Memory B cell (primary cell): Measurements from ENCODE around the gene EPAS1.

ENCODE experiments used
- ATAC-seq: fragments of 150-1000 bp; cut with Tn5 transposase; 2 replicates; pipeline ENCODE4 v1.10.0; 2021; ENCODE audit warnings: low read depth, mild to moderate bottlenecking, moderate library complexity
- DNase-seq, 2 donors: peaks; one replicate each; pipeline ENCODE4 v3.0.0; 2022; ENCODE audit warnings: low spot score in 2 of 2
- H3K27ac Mint-ChIP-seq: one replicate; pipeline ENCODE4 v1.8.0; 2022; ENCODE audit warnings: mild to moderate bottlenecking, moderate library complexity, mixed read lengths
- H3K27me3 Mint-ChIP-seq: one replicate; pipeline ENCODE4 v1.8.0; 2022; ENCODE audit warnings: mixed read lengths
- H3K36me3 Mint-ChIP-seq: one replicate; pipeline ENCODE4 v1.8.0; 2022; ENCODE audit warnings: mild to moderate bottlenecking, mixed read lengths
- H3K4me1 Mint-ChIP-seq: one replicate; pipeline ENCODE4 v1.8.0; 2022; ENCODE audit warnings: mixed read lengths
- H3K4me3 Mint-ChIP-seq: one replicate; pipeline ENCODE4 v1.8.0; 2022; ENCODE audit warnings: mild to moderate bottlenecking, moderate library complexity, mixed read lengths
- H3K9me3 Mint-ChIP-seq: one replicate; pipeline ENCODE4 v1.8.0; 2022; ENCODE audit warnings: mixed read lengths

Gene EPAS1

DNA sequence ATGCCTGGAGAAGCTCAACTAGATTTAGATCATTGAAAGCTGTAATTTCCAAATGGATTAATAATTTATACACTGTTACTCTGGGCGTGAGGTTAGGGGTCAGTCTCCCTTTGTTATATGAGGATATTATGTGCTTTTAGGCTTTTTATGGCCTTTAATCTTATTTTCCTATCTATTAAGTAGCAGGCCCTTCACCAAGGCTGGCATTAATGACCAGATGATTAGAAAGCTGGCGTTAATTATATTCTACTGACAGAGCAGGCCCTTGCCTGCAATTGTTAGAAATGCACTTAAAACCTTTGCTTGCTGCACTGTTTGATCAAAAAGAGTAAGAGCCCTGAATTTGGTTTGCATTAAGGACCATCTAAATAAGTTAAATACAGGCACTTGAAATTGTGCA, 75.3 kb downstream of the EPAS1 start:
- no peaks in the 10 kb centered on the region for H3K36me3 Mint-ChIP-seq
- peaks cover 10% of the 10 kb centered on the region for H3K4me1 Mint-ChIP-seq
- DNase-seq: no peak
- H3K9me3 Mint-ChIP-seq: peaks cover 2% of the 10 kb centered on the region
- no peaks in the 10 kb centered on the region for H3K27me3 Mint-ChIP-seq
- no peak overlapping the region for H3K4me3 Mint-ChIP-seq
- no peak overlapping the region for H3K27ac Mint-ChIP-seq
- ATAC-seq: no peak

DNA sequence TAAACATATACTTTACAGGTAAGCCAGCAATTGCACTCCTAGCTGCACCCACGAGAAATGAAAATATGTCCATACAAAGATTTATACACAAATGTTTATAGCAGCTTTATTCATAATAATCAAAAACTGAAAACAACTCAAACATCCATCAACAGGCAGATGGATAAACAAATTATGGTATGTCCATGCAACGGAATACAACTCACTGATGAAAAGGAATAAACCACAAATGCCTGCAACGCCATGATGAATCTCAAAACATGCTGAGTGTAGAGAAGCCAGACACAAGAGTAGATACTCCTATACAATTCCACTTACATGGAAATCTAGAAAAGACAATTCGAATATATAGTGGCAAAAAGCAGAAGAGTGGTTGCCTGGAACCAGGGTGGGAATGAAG, 76.0 kb downstream of the EPAS1 start:
- ATAC-seq (no peak), DNase-seq (no peak)
- Mint-ChIP-seq H3K4me3 (no peak overlapping the region), H3K4me1 (peaks cover 6% of the 10 kb centered on the region), H3K9me3 (peaks cover 2% of the 10 kb centered on the region), H3K36me3 (no peaks in the 10 kb centered on the region), H3K27ac (no peak overlapping the region), H3K27me3 (peaks cover 2% of the 10 kb centered on the region)

DNA sequence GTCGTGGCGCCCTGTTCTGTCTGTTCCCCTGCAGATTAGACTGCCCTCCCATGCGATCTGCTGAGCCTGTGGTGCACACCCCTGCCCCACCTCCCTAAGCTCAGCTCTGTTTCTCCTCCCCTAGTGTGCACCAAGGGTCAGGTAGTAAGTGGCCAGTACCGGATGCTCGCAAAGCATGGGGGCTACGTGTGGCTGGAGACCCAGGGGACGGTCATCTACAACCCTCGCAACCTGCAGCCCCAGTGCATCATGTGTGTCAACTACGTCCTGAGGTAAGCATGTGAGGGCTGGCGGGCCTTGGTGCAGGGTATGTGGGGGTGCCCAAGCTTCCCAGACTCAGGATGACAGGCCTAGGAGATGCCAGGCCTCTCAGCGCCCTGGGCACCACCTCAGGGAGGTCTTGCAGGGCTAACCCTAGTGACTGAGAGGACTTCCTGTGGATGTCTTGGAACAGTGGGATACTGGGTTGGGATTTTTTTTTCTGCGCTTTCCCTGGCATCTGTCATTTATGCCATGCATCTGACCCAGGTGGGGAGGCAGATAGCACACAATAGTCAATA, 78.4 kb downstream of the EPAS1 start:
- Mint-ChIP-seq H3K27ac (no peak overlapping the region), H3K4me3 (no peak overlapping the region), H3K9me3 (peaks cover 2% of the 10 kb centered on the region), H3K4me1 (no peaks in the 10 kb centered on the region), H3K36me3 (no peaks in the 10 kb centered on the region), H3K27me3 (peaks cover 7% of the 10 kb centered on the region)
- ATAC-seq: no peak
- no peak for DNase-seq

DNA sequence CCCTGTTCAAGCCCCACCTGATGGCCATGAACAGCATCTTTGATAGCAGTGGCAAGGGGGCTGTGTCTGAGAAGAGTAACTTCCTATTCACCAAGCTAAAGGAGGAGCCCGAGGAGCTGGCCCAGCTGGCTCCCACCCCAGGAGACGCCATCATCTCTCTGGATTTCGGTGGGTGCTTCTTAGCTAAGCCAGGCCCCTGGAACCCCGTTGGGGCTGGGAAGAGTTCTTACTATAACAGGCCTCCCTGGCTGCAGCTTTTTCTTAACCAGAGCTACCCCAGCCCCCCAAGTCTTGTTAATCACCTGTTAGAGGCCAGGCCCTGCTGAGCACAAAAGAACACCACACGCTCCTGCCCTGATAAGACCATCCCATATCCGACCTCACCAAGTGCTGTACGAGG, 79.4 kb downstream of the EPAS1 start:
- Mint-ChIP-seq H3K36me3 (no peaks in the 10 kb centered on the region), H3K27me3 (peaks cover 9% of the 10 kb centered on the region), H3K4me1 (no peaks in the 10 kb centered on the region), H3K4me3 (no peak overlapping the region), H3K9me3 (peaks cover 2% of the 10 kb centered on the region), H3K27ac (no peak overlapping the region)
- DNase-seq (no peak), ATAC-seq (no peak)

DNA sequence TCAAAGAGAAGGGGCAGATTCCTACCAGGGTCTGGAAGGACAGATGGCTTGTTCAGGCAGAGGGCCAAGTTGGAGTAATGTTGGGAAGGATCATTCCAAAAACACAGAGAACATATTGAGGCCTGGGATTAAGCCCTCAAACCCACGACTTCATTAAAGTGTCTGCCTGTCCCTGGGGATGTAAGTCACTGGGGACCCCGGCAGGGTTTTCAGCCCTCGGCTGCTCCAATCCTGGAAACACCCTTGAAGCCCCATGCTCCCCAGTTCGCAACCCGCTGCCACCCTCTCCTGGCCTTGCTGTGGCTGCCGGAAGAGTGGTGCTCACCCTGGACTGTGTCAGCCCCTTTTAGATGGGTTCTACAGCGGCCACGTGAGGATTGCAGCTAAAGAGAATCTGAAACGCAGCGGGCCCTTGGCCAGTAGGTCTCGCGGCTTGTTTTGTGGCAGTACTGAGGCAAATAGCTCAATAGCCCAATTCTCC, 79.9 kb downstream of the EPAS1 start:
- Mint-ChIP-seq H3K27ac (no peak overlapping the region), H3K36me3 (no peaks in the 10 kb centered on the region), H3K4me1 (no peaks in the 10 kb centered on the region), H3K4me3 (no peak overlapping the region), H3K27me3 (peaks cover 9% of the 10 kb centered on the region), H3K9me3 (peaks cover 2% of the 10 kb centered on the region)
- no peak for DNase-seq
- no peak for ATAC-seq

DNA sequence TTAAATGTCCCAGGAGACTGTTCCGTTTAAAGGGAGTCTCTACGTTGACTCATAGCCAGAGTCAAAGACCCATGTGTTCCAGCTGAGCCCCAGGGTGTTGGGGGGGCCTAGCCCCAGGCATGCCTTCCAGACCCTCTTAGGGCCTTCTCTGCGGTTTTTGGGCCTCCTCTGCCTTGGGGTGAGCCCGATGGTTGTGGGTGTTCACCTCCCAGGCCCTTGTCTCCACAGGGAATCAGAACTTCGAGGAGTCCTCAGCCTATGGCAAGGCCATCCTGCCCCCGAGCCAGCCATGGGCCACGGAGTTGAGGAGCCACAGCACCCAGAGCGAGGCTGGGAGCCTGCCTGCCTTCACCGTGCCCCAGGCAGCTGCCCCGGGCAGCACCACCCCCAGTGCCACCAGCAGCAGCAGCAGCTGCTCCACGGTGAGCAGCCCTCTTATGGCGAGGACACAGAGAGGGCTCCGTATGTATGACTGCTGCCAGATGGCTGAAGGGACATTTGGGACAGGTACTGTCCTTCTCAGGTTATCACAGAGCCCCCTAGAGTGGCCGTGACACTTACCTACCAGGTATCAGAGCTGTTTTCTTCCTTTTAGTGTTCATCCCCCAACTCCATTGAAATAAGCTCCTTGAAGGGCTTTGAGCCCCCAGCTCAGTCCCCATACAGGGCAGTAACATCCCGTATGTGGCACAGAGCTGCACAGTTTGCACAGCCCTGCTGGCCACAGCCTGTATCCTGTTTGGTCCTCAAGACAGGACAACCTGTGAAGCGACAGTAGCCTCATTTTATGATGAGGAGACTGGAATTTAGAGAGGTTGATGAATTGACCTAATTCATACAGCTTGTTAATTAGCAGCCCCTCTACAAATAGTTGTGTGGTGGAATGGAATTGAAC, 80.7 kb downstream of the EPAS1 start:
- Mint-ChIP-seq H3K9me3 (peaks cover 2% of the 10 kb centered on the region), H3K36me3 (no peaks in the 10 kb centered on the region), H3K4me1 (no peaks in the 10 kb centered on the region), H3K4me3 (no peak overlapping the region), H3K27ac (no peak overlapping the region), H3K27me3 (peaks cover 9% of the 10 kb centered on the region)
- ATAC-seq (no peak), DNase-seq (no peak)

DNA sequence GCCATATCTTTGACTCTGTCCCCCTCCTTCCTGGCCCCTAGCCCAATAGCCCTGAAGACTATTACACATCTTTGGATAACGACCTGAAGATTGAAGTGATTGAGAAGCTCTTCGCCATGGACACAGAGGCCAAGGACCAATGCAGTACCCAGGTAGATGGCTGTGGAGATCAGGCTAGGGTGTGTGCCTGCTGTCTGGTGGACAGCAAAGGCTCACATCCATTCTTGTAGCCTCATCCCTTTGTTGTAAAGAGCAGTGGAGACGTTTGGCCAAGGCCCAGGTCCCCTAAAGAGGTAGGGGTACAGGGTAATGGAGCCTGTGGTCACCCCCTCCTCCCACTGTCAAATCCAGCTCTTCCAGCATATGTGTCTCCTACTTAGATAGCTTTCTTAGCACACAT, 81.4 kb downstream of the EPAS1 start:
- no peaks in the 10 kb centered on the region for H3K36me3 Mint-ChIP-seq
- H3K4me1 Mint-ChIP-seq: no peaks in the 10 kb centered on the region
- H3K4me3 Mint-ChIP-seq: no peak overlapping the region
- peaks cover 9% of the 10 kb centered on the region for H3K27me3 Mint-ChIP-seq
- ATAC-seq (no peak), DNase-seq (no peak)
- H3K27ac Mint-ChIP-seq: no peak overlapping the region
- H3K9me3 Mint-ChIP-seq: no peaks in the 10 kb centered on the region

DNA sequence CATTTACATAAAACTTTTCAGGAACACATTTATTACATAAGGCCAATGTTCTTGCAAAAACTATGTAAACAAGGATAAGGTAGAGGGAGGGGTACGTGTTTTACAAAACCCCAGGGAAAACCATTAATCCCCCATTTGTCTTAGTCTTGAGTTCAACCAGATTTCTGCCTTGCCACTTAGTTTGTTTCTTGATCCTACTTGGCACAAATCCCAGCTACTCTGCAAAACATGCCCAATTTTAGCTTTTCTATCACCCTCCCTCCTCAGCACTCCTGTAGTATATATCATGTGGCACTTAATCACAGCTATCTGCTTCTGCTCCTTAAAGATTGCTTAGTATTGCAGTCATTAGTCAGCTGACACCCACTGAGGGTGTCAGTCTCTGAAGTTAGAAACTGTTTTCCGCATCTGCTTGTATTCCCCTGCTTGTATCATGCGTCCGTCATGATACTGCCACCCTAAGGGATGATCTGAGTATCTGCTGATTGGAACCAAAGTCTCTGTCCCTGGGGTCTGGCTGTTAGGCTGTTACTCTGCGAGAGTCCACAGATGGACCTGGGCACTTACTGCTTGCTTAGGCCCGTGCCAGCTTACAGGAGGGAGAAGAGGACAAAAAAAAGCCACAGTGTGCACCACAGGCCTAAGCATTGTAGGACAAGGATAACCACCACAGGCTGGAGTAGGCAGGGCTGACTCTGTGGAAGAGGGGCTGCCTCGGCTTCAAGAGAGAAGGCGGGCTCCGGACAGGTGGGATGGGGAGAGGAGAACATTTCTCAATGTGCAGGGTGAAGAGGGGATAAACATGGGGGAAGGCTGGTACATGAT, 82.2 kb downstream of the EPAS1 start:
- Mint-ChIP-seq H3K4me1 (no peaks in the 10 kb centered on the region), H3K9me3 (no peaks in the 10 kb centered on the region), H3K27ac (no peak overlapping the region), H3K27me3 (peaks cover 9% of the 10 kb centered on the region), H3K36me3 (no peaks in the 10 kb centered on the region), H3K4me3 (no peak overlapping the region)
- no peak for ATAC-seq
- DNase-seq: no peak

DNA sequence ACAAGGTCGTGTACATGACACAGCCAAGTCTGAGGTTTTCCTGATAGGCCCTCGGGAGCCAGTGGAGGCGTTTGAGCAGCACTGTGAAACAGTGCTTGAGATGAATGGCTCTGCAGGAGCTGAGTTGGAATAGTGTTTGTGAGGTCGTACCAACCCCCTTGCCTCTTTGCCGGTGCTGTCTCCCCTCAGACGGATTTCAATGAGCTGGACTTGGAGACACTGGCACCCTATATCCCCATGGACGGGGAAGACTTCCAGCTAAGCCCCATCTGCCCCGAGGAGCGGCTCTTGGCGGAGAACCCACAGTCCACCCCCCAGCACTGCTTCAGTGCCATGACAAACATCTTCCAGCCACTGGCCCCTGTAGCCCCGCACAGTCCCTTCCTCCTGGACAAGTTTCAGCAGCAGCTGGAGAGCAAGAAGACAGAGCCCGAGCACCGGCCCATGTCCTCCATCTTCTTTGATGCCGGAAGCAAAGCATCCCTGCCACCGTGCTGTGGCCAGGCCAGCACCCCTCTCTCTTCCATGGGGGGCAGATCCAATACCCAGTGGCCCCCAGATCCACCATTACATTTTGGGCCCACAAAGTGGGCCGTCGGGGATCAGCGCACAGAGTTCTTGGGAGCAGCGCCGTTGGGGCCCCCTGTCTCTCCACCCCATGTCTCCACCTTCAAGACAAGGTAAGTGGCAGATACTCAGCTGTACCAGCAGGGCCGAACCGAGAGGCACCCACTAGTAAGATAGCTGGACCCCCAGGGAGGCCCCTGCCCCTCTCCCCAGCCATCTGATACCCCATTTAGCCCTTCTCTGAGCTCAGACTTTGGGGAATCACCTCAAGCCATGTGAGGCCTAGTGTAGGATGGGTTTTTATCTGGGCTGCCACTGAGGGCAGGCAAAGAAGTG, 83.1 kb downstream of the EPAS1 start:
- DNase-seq (no peak), ATAC-seq (no peak)
- Mint-ChIP-seq H3K4me1 (no peaks in the 10 kb centered on the region), H3K27me3 (peaks cover 9% of the 10 kb centered on the region), H3K9me3 (no peaks in the 10 kb centered on the region), H3K4me3 (no peak overlapping the region), H3K27ac (no peak overlapping the region), H3K36me3 (no peaks in the 10 kb centered on the region)

DNA sequence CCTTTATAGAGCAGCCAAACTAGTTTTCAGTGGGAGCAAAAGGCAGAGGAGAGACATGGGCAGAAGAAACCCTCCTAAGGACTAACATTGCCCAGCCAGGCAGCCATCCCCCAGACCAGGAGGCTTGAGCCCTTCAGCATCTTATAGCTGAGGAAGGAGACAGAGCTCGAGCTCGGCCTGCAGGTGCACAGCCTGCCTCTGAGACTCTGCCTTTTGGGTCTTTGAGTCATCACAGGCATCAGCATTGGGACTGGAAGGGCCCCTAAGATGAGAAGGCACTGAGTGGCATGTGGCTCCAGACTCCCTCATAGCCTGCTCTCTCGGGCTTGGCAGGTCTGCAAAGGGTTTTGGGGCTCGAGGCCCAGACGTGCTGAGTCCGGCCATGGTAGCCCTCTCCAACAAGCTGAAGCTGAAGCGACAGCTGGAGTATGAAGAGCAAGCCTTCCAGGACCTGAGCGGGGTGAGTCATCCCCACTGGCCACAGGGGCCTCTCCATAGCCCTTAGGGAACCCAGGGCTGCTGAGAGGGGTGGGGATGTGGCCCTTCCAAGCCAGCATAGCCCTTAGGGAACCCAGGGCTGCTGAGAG, 84.1 kb downstream of the EPAS1 start:
- Mint-ChIP-seq H3K27me3 (peaks cover 9% of the 10 kb centered on the region), H3K27ac (no peak overlapping the region), H3K36me3 (no peaks in the 10 kb centered on the region), H3K4me3 (no peak overlapping the region), H3K4me1 (no peaks in the 10 kb centered on the region), H3K9me3 (no peaks in the 10 kb centered on the region)
- ATAC-seq: no peak
- DNase-seq: no peak

DNA sequence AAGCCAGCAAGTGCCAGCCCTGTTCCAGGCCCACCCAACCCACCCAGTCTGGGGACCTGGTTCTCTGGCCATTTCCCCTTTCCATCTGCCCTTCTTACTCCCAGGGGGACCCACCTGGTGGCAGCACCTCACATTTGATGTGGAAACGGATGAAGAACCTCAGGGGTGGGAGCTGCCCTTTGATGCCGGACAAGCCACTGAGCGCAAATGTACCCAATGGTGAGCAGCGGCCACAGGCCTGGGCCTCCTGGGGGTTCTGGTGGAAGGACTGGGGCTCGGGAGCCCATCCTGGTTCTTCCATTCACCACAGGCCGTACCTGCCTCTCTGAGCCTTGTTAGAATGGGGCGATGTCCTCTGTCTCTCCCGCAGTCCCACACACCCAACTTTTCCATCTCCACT, 84.7 kb downstream of the EPAS1 start:
- Mint-ChIP-seq H3K36me3 (no peaks in the 10 kb centered on the region), H3K4me3 (no peak overlapping the region), H3K27ac (no peak overlapping the region), H3K4me1 (no peaks in the 10 kb centered on the region), H3K9me3 (no peaks in the 10 kb centered on the region), H3K27me3 (peaks cover 9% of the 10 kb centered on the region)
- DNase-seq (no peak), ATAC-seq (no peak)

DNA sequence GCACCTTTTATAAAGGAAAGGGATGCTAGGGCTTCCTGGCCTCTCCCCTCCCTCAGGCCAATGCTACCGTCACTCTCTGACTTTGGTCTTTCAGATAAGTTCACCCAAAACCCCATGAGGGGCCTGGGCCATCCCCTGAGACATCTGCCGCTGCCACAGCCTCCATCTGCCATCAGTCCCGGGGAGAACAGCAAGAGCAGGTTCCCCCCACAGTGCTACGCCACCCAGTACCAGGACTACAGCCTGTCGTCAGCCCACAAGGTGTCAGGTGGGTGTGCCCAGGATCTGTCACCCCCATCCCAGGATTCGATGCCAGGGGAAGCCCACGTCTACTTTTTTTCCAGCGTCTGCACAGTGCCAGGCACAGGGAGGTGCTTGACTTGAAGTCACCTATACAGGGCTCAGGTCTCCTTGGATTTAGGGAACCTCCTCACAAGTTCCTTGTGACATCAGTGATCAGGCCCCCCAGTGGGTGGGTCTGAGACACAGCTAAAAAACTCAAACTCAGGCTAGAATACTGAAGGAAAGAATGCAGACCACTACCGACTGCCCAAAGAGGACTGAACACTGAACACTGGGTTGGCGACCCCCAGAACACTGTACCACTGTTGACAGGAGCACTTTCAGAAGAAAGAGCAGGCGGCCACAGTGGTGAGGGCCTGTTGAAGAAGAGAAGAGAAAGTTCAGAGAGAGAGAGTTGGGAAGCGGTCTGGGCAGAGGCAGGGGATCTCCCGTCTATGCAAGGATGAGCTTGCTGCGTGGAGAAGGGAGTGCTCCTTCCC, 85.3 kb downstream of the EPAS1 start:
- Mint-ChIP-seq H3K27me3 (peaks cover 9% of the 10 kb centered on the region), H3K4me3 (no peak overlapping the region), H3K27ac (no peak overlapping the region), H3K9me3 (no peaks in the 10 kb centered on the region), H3K36me3 (no peaks in the 10 kb centered on the region), H3K4me1 (no peaks in the 10 kb centered on the region)
- ATAC-seq: no peak
- no peak for DNase-seq

DNA sequence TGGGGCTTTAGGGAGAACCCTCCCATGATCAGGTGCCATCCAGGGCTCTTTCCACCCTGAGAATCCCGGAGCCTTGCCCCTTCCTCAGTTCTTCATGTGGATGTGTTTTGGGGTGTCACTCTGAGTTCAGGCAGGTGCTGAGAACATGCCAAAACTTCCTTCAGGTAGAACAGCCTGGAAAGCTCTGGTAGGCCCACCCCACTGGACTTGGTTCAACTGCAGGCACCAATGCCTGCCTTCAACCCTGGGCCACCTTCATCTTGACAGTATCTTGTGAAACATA, 85.8 kb downstream of the EPAS1 start:
- Mint-ChIP-seq H3K4me3 (no peak overlapping the region), H3K36me3 (no peaks in the 10 kb centered on the region), H3K27me3 (peaks cover 9% of the 10 kb centered on the region), H3K4me1 (no peaks in the 10 kb centered on the region), H3K27ac (no peak overlapping the region), H3K9me3 (no peaks in the 10 kb centered on the region)
- DNase-seq (no peak), ATAC-seq (no peak)
